GM19025 (cell line): Measurements from ENCODE around the gene ITFG1.
"Not testable (repeated sequence)": the region's sequence is repeated elsewhere in the genome, so short reads cannot be mapped to it uniquely, and the experiment has no call there.

Experiments used
- ATAC-seq: cut with Tn5 transposase; IDR thresholded peaks from one replicate; pipeline ENCODE4 v1.9.1; 2021; ENCODE audit warnings: mild to moderate bottlenecking, low read depth, moderate library complexity; ENCODE audit not compliant: unreplicated experiment

Gene ITFG1

GRCh38 chr16:47260503-47260902 is 200.4 kb downstream of the ITFG1 start:
- ATAC-seq, result no peak

- no peak for ATAC-seq
Measured at GRCh38 chr16:47258874-47259461, 201.9 kb downstream of the ITFG1 start.

GRCh38 chr16:47254756-47255155 is 206.1 kb downstream of the ITFG1 start:
- no peak for ATAC-seq

GRCh38 chr16:47250983-47251382 is 209.9 kb downstream of the ITFG1 start:
- no peak for ATAC-seq

- no peak for ATAC-seq
Measured at GRCh38 chr16:47247690-47248089, 213.2 kb downstream of the ITFG1 start.

- no peak for ATAC-seq
Measured at GRCh38 chr16:47244206-47244605, 216.7 kb downstream of the ITFG1 start.

- no peak for ATAC-seq
Measured at GRCh38 chr16:47241061-47241460, 219.8 kb downstream of the ITFG1 start.

- no peak for ATAC-seq
Measured at GRCh38 chr16:47236716-47237115, 224.1 kb downstream of the ITFG1 start.

GRCh38 chr16:47230296-47230695 is 230.6 kb downstream of the ITFG1 start:
- ATAC-seq, result no peak

- no peak for ATAC-seq
Measured at GRCh38 chr16:47229053-47230050, 231.5 kb downstream of the ITFG1 start.

- no peak for ATAC-seq
Measured at GRCh38 chr16:47228241-47228640, 232.6 kb downstream of the ITFG1 start.

GRCh38 chr16:47213761-47214440 is 247.0 kb downstream of the ITFG1 start:
- ATAC-seq, result no peak

- ATAC-seq, result no peak
Measured at GRCh38 chr16:47211218-47211617, 249.6 kb downstream of the ITFG1 start.

- ATAC-seq, result no peak
Measured at GRCh38 chr16:47204736-47205504, 255.9 kb downstream of the ITFG1 start.

- ATAC-seq, result not testable (repeated sequence)
Measured at GRCh38 chr16:47203433-47203832, 257.4 kb downstream of the ITFG1 start.

- no peak for ATAC-seq
Measured at GRCh38 chr16:47198180-47198575, 262.7 kb downstream of the ITFG1 start.

GRCh38 chr16:47197536-47198179 is 263.2 kb downstream of the ITFG1 start:
- ATAC-seq, result no peak

- no peak for ATAC-seq
Measured at GRCh38 chr16:47196457-47196856, 264.4 kb downstream of the ITFG1 start.

GRCh38 chr16:47182318-47182717 is 278.5 kb downstream of the ITFG1 start:
- ATAC-seq, result no peak

- ATAC-seq, result not testable (repeated sequence)
Measured at GRCh38 chr16:47181066-47181465, 279.8 kb downstream of the ITFG1 start.
